NCI-H774 (cell line): Measurements from ENCODE around the gene ADAM17.

Source experiments
- DNase-seq: peaks from one replicate; lab custom pipeline; 2025; lab: John Stamatoyannopoulos, UW

Gene ADAM17

DNA sequence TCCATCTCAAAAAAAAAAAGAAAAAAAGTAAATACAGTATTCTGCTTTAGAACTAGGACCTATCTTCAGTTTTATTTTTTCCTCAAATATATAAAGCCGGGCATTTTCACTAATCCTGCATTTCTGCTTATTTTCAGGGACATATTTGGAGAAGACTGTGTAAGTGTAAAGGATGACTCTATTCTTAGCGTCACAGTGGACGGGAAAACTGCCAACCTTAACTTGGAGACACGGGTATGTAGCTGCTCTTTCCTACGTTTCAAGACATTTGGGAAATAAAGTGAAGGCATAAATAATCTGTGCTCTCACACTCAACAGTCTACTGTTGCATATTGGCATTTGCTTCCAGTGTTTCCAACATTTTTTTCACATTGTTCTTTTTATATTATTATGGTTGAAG is 84.4 kb downstream of the ADAM17 start:
- no peak for DNase-seq

DNA sequence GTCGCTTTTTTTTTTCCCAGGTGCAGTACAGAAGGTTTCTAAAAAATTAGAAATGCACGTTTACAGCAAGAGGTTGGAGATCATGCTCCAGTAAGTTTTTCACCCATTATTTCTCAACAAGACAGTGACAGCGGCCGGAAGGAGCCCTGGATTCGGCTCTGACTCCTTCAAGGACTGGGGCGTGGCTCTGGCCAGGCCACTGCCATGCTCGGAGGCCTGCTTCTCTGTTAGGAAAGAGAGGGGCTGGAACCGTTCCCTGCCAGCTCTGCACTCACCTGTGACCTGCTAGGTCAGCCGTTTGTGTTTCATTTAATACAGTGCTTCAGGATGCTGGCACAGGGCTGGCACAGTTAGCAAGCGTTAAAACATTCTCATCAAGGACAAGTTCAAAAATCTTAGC is 87.9 kb downstream of the ADAM17 start:
- no peak for DNase-seq

DNA sequence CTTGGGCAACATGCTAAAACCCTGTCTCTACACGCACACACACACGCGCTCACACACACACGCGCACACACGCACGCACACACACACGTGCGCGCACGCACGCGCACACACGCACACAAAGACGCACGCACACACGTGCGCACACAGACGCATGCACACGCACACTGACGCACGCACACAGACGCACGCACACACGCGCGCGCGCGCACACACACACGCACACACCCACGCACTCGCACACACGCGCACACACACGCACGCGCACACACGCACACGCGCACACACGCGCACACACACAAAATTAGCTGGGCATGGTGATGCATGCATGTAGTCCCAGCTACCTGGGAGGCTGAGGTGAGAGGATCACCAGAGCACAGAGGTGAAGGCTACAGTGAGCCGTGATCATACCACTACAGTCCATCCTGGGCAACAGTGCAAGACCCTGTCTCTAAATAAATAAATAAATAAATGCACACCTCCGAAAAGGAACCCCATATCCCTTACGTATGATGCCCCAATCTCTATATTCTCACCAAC is 89.4 kb downstream of the ADAM17 start:
- no peak for DNase-seq

DNA sequence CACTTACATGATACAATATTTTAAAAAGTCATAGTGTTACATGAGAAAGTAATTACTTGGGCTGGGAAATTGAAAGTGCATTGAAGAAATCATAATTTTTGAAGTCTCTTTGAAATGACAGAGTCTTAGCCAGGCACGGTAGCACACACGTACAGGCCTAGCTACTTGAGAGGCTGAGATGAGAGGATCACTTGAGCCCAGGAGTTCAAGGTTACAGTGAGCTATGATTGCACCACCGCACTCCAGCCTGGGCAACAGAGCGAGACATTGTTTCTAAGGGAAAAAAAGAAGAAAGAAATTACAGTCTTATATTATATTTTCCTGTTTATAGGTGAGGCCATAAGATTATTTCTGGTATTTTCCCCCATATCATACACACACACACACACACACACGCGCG is 90.5 kb downstream of the ADAM17 start:
- DNase-seq, result no peak

DNA sequence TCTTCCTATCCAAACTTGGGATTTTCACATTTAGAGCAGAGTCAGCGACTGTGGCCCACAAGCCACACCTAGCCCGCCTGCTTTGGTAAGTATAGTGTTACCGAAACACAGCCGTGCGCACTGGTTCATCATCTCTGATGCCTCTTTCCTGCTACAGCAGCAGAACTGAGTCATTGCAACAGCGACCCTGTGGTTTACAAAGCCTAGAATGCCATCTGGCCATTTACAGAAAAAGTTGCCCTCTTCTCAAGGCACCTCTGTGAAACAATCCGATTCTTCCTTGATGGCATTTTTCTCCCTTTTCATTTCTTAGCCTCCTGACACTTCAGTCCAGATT is 92.0 kb downstream of the ADAM17 start:
- no peak for DNase-seq

DNA sequence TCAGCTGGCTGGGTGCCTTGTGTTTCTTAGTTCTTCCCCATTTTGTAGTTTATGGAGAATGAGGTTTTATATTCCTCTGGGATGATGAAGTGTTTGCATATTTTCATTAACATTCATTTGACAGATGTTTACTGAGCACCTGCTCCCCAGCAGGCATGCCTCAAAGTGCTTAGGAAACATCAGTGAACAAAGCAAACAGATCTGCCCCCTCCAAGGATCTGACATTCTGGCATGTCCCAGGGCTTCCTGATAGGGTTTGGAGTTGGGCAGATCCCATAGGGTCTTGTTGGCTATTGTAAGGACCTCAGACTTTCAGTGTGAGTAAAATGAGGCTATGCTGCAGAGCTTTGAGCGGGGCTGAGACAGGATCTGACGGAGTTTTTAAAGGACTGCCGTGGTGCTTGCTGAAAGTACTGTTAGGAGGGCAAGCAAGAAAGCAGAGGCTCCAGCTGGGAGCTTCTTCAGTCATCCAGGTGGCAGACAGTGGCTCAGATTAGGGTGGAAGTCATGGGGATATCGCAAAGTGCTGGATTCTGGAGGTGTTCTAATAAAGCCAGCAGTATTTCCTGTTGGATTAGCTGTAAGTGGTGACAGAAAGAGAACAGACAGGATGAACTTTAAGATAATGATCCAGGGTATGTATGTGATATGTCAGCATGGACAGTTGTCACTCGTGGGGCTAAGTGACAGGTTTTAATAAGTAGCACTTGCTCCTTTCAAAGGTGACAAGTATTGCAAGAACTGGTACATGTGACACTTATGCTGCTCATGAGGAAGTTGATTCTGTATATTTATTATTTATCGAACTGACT is 92.5 kb downstream of the ADAM17 start:
- peak; percentile 16 for DNase-seq

DNA sequence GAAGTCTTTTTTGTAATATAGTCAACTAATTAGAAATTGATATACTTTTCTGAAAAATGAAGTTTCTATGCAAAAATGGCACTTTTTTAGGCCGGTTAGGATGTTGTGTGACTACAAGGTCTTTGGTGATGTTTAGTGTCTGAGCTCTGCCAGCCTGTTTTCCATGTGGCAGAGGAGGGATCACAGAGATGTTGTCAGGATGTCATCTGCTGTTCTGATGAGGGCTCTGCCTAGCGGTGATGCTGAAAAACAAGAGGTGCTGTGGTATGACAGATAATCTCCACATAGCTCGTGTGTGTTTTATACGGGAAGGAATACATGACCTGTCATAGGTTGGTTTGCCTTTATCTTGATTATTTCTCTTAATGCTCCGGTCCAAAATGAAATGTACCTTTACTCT is 93.3 kb downstream of the ADAM17 start:
- DNase-seq, result no peak

DNA sequence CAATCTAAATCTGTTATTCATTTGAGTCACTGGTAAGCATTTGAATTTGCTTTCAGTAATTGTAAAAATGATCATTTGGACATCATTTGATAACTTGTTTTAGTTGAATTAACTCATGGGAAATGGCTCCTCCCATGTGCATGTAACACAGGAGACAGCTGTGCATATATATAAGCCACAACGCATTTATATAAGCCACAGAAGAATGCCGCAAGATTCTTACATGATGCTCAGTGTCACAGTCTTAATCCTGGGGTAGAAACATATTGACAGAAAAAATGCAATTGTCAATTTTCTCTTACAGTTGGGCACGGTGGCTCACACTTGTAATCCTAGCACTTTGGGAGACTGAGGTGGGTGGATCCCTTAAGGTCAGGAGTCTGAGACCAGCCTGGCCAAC is 94.6 kb downstream of the ADAM17 start:
- DNase-seq, result no peak

DNA sequence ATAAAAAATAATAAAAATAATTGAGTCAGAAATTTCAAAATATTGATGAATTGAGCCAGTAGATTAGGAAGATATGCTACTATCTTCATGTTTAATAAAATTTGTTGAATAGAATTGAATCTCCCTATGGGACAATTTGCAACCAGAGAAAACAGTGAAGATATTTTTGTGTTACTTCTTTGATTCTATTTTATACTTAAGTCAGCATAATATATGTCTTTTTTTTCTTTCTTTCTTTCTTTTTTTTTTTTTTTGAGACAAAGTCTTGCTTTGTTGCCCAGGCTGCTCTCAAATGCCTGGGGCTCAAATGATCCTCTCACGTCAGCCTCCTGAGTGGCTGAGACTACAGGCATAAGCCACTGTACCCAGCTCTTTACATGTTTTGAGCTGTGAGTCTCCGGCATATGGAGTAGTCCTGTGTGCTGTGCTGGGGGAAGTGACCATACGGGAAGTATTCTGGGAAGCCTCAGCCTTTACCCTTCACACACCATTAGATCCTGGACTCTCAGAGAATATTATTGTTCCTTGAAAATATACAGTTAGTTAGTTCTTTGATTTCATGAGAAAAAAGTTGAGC is 95.1 kb downstream of the ADAM17 start:
- DNase-seq, result no peak

DNA sequence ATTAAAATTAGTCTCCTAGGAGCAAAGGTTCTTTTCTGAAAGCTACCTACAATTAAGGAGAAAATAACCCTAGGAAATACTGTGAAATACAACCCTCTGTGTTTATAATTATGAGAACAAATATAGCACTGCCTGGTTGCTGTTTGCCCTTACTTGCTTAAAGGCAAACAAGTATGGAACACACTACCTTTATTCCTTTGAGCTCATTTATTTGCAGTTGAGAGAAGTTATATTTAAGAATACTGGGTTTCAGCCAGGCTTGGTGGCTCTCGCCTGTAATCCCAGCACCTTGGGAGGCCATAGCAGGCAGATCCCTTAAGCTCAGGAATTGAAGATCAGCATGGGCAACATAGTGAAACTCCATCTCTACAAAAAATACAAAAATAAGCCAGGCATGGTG is 104.4 kb downstream of the ADAM17 start:
- DNase-seq, result no peak

DNA sequence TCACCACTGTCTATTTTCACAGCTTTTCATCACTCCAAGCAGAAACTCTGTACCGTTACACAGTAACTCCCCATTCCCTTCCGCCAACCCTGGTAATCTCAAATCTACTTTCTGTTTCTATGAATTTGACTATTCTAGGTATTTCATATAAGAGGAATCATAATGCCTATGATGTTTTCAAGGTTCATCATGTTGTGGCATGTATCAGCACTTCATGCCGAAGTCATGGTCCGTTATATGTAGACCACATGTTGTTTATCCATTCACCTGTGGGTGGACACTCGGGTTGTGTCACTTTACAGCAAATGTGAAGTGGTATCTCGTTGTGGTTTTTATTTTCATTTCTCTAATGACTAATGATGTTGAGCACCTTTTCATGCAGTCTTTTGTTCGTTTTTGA is 110.5 kb downstream of the ADAM17 start:
- no peak for DNase-seq

DNA sequence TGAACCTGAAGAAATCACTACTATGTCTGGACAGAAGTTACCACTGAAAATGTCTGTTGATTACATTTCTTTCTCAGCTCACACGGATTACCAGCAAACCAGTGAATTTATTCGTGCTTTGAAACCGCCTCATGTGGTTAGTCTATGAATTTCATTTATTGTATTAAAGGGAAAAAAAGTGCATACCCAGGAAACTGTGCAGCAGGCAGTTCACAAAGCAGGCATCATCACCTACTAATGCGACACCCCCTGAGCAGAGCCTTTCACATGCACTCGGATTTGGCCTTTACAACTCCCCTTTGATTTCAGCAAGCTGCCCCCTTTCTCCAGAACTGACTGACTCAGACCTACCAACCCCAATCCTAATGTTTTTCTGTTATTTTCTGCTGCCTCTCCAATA is 112.1 kb downstream of the ADAM17 start:
- no peak for DNase-seq

DNA sequence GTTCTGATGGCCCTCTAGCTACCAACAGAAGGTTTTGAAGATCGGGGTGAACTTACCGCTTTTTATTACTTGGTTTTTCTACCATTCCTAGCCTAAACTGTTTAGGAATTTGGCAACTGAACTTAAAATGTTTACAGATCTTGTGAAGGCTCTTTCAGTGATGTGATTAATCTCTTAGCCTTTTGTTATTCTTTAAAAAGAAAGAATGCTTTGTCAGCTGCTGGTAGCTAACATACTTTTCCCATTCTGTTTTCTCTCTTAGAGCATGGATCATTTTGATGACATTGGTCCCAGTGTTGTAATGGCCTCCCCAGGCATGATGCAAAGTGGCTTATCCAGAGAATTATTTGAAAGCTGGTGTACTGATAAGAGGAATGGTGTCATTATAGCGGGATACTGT is 114.1 kb downstream of the ADAM17 start:
- DNase-seq, result no peak

DNA sequence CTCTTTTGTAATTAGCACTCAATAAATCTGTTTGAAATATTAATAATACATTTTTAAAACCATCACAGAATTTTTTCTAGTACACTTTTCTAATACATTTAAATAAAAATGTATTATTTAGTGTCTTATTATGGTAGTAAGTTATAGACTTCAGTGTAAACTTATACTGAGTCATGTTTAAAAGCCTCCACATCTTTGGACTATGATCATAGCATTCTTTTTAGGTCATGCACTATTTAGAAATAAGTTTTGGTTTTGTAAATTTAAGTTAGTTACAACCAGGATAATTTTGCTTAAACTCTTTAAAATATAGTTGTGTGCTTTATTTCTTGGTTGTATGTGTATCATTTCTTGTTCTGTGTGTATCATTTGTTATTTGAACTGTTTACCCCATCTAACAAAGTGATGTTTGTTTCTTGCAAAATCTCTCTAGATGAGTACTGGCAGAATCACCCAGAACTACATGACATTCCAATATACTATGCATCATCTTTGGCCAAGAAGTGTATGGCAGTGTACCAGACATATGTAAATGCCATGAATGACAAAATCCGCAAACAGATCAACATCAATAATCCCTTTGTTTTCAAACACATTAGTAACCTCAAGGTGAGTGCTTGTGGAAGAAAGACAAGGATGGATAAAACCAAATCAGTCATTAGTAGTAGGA is 115.4 kb downstream of the ADAM17 start:
- no peak for DNase-seq

DNA sequence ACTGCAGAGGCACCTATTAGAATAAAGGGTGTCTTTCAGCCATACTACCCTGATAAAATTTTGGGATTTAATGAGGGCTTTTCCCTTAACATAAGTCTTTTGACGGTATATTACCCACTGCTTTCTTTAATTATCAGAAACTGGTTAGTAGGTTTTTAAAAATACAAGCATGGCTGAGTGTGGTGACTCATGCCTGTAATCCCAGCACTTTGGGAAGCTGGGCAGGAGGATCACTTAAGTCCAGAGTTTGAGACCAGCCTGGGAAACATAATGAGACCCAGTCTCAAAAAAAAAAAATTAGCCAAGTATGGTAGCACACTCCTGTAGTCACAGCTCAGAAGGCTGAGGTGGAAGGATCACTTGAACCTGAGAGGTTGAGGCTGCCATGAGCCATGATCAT is 116.1 kb downstream of the ADAM17 start:
- DNase-seq, result no peak
